Epithelial cell of esophagus (primary cell): ENCODE data around the gene ADCY4.

Experiments
- DNase-seq: peaks from one replicate; pipeline ENCODE4 v3.0.0; 2010; ENCODE audit warnings: low read depth
- H3K4me3 ChIP-seq: 2 replicates; pipeline ENCODE4 v1.5.1; 2011; ENCODE audit warnings: mild to moderate bottlenecking, low read length, control low read depth
- TF ChIP-seq, protein P1 (sequence below): IDR thresholded peaks from 2 replicates; pipeline ENCODE4 v1.5.1; 2011; ENCODE audit warnings: low read depth, mild to moderate bottlenecking, low read length, control low read depth, inconsistent platforms; ENCODE audit not compliant: insufficient read depth; ENCODE audit errors: missing control alignments

The ADCY4 gene

DNA sequence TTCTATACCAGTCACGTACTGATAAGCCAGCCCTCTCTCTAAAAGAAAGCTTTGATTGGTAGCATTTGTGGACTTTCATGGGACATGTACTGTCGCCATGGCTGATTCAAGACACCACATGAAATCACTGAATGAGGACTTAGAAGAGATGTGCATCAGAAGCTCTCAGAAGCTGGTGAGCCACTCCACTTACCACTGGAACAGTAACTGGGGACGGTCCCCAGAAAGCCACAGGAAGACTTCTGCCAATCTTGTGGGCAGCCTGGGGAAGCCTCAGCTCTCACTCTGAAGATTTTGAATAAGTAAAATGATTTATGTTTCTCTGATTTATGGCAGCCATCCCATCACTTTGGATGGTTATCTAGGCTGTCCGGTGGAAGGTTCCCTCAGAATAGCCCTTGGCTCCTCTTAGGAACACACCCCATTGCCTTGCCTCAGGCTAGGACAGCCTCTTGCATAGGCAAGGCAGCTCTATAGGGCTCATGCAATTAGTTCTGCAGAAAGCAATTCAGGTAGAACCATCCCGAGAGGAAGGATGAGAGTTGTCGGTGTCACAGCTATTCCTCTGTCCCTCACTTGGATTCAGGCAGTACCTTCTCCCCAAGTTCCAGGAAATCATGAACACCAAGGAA is 45.1 kb downstream of the ADCY4 start:
- no peak overlapping the region for H3K4me3 ChIP-seq
- DNase-seq = no peak
- TF ChIP-seq, protein P1, sequence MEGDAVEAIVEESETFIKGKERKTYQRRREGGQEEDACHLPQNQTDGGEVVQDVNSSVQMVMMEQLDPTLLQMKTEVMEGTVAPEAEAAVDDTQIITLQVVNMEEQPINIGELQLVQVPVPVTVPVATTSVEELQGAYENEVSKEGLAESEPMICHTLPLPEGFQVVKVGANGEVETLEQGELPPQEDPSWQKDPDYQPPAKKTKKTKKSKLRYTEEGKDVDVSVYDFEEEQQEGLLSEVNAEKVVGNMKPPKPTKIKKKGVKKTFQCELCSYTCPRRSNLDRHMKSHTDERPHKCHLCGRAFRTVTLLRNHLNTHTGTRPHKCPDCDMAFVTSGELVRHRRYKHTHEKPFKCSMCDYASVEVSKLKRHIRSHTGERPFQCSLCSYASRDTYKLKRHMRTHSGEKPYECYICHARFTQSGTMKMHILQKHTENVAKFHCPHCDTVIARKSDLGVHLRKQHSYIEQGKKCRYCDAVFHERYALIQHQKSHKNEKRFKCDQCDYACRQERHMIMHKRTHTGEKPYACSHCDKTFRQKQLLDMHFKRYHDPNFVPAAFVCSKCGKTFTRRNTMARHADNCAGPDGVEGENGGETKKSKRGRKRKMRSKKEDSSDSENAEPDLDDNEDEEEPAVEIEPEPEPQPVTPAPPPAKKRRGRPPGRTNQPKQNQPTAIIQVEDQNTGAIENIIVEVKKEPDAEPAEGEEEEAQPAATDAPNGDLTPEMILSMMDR = no peak

DNA sequence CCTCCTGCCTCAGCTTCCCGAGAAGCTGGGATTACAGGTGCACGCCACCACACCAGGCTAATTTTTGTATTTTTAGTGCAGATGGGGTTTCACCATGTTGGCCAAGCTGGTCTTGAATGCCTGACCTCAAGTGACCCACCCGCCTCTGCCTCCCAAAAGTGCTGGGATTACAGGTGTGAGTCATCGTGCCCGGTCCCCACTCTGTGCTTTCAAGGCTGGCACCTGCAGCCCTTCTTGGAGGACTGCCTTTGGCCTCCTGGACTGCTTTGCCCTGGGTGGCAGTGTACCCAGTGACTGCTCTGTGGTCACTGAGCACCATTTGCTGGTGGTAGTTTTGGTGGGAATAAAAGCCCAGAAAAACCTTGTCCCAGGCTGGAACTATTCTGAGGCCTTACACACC is 47.9 kb downstream of the ADCY4 start:
- no peak overlapping the region for H3K4me3 ChIP-seq
- no peak for DNase-seq
- TF ChIP-seq, protein P1 = no peak

DNA sequence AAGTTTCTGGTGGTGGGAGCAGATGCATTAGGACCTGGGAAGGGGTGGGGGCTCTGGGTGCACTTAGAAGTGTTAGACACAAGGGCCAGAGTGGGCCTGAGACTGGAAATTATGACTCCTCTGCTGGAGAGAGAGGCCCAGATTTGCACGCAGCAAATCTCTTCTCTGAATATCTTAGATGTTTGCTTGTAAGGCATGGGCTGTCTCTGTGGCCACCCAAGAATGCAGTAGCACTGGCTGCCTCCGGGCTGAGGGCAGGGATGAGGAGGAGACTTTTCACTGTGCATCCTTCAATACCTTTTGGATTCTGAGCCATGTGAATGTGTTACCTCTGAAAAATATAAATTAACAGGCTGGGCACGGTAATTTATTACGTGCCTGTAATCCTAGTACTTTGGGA is 49.5 kb downstream of the ADCY4 start:
- no peak overlapping the region for H3K4me3 ChIP-seq
- TF ChIP-seq, protein P1 = peak; percentile 6
- peak; percentile 47 for DNase-seq

DNA sequence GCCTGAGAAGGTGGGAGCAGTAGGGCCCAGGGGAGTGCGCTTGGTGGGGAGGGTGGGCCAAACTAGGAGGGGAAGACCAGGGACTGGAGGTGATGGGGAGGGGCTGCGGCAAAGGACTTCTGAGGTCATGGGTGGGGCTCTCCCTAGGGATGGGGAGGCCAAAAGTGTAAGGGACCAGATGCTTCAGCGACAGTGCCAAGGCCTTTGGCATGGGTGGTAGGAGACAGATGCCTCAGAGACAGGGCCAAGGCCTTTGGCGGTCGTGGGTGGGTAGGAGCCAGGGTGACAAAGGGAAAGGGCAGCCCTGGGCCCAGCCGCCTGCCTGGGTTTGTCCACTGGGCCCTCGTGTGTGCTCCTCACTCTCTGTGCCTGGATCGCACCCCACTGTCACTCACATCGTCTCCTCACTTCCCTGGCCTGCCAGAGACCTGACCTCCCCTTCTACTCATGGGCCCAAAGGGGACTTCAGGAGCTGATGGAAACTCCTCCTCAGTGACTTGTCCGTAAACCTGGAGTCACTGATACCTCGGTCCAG is 50.3 kb downstream of the ADCY4 start:
- TF ChIP-seq, protein P1 = no peak
- no peak for DNase-seq

DNA sequence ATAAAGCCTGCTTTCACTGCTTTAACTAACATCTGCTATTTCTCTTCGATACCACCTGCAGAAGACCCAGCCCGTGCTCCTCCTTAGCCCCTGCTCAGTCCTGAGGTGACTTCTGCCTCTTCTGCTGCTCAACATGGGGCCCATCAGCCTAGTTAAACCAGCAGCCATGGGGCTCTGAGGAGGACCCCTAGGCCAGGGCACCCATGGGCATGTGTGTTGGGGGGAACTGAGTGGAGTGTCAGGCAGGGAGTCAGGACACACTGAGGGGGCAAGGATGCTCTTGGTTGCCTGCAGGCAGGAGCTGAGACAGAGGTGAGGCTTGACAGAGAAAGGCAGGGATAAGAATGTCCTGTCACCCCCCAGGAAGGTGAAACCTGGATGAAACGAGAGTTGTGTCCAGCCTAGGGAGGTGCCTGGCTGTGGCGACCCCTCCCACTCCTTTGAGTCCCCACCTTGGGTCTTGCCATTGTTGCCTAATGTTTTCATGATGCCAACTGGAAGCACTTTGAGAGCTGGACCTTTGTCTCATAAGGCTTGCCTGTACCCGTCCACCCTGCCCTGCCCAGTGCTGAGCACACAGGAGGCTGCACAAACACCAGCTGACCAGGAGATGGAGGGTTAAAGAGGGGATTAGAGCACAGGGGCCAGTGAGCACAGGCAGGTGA is 50.9 kb downstream of the ADCY4 start:
- no peak overlapping the region for H3K4me3 ChIP-seq
- peak; percentile 60 for DNase-seq
- TF ChIP-seq, protein P1 = no peak

More for the DNA sequence above, 50.3 kb downstream of the ADCY4 start:
- H3K4me3 ChIP-seq = no peak overlapping the region

DNA sequence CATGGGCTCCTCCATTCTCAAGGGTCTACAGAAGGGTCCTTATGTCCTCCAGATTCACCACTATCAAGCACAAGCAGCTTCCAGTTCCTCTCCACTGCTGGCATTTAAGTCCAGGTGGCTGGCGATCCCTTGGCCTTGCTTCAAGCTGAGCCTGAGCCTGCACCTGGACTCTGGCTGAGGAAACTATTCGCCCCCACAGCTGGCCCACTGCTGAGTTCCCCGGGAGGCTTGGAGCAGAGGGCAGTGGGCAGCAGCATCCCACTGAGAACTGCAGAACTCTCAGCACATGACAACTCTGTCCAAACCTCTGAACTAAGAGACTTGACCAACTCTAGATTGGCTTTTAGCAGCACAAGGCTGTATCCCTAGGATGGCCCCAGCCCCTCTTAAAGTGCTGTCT is 52.1 kb downstream of the ADCY4 start:
- DNase-seq = no peak
- TF ChIP-seq, protein P1 = no peak
- no peak overlapping the region for H3K4me3 ChIP-seq

DNA sequence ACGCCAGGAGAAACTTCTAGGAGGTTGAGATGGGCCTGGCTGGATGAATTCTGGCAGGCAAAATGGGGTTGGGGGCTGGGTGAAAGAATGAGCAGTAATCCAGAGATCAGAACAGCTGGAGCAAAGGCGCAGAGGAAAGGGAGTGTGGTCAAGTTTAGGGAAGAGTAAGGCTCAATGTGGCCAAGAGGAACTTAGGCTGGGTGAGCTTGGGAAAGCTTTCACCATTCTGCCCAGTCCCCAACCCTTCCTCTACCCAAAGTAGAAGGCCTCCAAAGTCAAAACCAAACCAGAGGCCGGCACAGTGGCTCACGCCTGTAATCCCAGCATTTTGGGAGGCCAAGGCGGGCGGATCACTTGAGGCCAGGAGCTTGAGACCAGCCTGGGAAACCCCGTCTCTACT is 53.2 kb downstream of the ADCY4 start:
- no peak for DNase-seq
- no peak overlapping the region for H3K4me3 ChIP-seq
- TF ChIP-seq, protein P1 = no peak
